ENCODE measurements around the gene TELO2.

The TELO2 gene

DNA sequence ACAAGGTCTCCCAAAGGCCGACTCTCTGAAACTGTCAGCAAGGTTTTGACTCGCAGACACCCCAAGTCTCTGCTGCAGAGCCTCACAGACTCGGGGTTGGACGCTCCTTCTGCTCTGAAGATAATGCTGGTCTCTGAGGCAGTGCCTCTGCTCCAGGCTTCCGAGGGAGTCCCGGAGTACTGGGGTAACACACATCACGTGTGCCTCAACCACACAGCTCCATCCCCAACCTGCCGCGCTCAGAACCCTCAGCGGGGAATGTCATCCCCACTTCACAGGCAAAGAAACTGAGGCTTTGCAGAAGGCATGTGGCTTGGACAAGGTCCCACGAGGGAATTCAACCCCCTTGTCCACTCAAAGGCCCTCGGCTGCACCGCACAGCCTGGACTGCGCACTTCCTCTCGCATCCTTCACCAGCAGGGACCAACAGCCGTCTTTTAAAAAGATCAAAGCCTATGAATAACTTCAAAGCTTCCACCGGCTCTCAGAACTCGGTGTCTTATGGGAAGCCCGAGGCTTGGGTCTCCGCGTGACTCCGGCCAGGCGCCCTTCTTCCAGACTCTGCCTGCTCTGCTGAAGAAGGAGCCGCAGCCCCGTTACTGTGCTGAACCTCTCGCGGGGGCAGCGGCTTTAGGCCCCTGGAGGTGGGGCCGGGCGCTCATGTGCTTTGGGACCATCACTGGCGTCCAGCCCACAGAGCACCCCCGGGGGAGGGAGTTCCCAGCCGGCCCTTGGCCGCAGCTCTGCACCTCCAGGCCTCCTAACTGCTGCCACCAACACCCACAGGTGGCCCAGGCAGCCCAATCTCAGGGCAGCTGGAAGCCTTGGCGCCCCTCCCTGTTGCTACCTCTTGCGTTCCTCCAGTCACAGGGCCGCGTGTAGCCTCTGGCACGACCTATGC lies 42.5 kb downstream of the TELO2 start:
- DNase-seq (ENCODE audit: low read depth in 2 of 2): no peak

- no peak for DNase-seq (ENCODE audit: low read depth in 2 of 2)
Measured at GRCh38 chr16:1536601-1537000, 43.4 kb downstream of the TELO2 start.

GRCh38 chr16:1537138-1537577 lies 44.0 kb downstream of the TELO2 start:
- no peak for DNase-seq (ENCODE audit: low read depth in 2 of 2)

- DNase-seq (ENCODE audit: low read depth in 2 of 2): no peak
Measured at GRCh38 chr16:1537763-1538289, 44.7 kb downstream of the TELO2 start.

- DNase-seq (ENCODE audit: low read depth in 2 of 2): no peak
Measured at GRCh38 chr16:1538804-1539520, 45.8 kb downstream of the TELO2 start.

DNA sequence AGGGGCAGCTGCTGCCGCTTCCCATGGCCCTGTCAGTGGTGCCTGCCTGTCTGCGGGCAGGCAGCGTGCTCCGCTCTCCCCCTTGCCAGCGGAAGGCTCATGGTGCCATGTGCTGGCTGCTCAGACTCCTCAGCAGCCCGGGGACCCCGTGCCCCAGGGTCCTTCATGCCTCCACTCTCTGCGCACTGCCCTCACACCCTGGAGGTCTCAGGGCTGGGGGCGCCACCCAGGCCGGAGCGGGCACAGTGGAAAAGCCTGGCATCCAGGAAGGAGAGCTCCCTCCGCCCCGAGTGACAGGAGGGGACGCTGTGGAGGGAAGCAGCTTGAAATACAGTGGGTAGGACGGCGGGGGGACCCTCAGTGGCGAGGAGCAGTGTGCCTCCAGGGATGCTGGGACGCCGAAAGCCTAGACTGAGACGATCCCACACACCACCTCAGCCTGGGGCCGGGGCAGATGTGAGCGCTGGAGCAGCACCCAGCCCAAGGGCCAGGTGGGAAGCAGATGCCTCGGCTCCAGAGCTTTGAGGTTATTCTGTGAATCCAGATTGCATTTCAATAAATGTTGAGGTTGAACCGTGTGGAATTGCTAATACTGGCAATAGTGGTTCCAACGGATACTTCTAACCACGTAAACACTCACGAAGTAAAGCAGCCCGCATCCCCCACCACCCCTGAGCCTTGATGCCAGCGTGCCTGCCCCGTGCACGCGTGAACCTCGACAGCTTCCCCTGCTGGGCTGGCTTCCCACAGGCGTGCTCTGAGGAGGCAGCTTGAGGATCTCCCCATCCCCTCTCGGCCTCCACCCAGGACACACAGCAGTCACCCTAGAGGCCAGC lies 46.8 kb downstream of the TELO2 start:
- DNase-seq (ENCODE audit: low read depth in 2 of 2): no peak

- DNase-seq (ENCODE audit: low read depth in 2 of 2): no peak
Measured at GRCh38 chr16:1540556-1540855, 47.3 kb downstream of the TELO2 start.

- DNase-seq (ENCODE audit: low read depth in 2 of 2): no peak
Measured at GRCh38 chr16:1541293-1542165, 48.4 kb downstream of the TELO2 start.

- no peak for DNase-seq (ENCODE audit: low read depth in 2 of 2)
Measured at GRCh38 chr16:1542166-1542500, 49.0 kb downstream of the TELO2 start.

DNA sequence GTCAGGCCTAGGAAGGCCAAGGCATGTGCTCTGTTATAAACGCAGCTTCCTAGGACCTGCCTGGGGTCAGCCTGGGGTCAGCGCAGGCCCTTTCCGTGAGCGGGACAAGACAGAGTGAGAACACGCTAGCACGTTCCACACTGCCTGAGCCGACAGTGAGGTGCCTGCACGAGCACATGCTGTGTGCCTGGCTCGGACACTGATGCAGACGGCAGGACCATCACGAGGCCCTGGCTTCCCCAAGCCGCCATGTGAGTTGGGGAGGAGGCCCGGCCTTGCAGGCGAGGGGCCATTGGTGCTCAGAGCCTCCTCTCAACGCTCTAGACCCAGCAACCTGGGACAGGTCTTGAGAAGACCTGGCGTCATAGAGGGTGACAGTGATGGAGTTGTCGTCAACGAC lies 49.4 kb downstream of the TELO2 start:
- DNase-seq (ENCODE audit: low read depth in 2 of 2): no peak

DNA sequence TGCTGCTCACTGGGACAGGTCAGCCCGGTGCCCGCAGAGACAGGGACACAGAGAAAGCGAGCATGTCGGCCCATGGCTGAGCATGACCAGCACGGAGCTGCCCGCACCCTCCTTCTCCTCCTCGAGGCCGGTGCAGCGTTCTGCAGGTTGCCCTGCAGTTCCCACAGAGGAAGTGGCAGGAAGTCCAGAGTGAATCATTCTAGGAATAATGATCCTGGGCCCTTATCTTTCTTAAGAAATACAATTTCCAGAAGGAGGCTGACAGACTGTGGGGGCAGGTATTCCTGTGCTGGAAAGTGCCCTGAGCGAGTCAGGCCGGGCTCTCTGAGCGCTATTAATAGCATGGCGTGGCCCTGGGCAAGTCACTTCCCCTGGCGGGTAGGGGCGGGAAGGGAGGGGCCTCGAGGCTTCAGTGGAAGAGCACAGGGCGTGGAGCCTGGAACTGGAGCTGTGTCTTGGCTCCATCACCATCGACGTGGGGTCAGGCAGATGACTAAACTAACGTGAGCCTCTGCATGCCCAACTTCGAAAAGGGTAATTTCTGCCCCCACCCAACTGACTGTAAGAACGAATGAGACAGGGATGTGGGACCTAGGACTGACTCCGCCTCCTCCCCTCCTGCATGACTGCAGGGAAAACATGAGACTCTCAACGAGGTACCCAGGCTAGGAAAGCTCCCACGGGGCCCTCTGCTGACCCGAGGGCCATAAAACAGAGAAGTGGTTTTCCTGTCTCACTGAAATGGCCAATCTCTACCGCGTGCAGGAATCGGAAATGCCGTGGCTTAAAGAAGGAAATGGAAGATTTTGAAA lies 50.1 kb downstream of the TELO2 start:
- DNase-seq (ENCODE audit: low read depth in 2 of 2): peak in 1 of 2 donors; percentile 40

DNA sequence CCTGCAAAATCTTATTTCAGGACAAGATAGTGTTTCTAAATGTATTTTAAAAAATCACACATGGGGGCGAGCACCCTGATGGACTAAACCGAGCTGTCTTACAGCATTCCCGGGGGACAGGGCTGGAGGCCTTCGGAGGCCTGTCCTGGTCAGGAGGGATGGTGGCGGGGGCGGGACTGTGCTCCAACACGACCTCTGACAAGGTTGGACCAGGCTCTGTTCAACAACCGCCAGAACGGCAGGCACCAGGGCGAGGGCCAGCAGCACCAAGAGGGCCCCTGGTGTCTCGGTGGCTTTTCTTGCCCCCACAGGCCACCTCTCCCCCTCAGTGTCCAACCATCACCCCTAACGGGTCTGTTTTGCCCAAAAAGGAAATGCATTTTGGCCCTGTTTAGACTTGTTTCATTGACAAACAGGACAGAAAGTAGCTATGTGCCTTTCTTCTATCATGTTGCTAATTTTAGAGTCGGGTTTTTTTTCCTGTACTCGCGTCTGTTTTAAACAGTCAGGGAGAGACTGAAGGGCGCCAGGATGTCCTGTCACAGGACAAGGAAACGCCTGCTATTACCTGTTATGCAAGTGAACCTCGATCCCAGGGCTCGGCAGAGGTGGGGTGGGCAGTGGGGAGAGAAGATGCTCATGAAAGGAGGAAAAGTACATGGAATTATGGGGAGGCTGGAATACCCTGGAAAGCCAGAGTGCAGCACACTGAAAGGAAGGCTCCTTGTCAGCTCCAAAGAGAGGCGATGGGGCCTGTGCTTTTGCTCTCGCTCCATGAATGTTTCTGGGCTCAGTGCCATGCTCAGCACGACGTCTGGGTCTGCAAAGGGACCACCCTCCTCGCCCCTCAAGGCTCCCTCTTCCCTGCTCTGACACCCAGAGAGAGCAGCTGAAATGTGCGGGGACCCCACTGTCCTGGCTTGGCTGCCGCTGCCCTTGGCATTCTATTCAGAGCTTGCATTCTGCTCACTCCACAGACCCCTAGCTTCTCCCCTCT lies 52.2 kb downstream of the TELO2 start:
- DNase-seq (ENCODE audit: low read depth in 2 of 2): no peak

DNA sequence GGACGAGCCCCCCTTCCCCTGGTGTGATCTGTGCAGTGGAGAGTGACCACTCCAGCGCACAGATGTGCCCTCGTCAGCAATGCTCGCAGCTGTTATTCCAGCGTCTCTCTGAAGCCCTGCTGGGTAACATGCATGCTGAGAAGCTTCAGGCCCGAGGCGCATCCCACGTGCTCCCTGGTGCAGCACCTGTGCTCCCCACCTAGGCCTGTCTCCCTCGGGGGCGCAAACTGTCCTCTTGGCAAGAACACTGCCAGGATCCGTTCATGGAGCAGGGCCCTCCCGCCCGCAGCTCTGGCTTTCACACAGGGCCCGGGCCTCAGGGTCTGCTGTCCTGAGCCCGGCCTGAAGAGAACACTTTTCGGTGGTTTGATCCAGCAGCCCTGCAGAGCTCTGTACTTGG lies 53.3 kb downstream of the TELO2 start:
- no peak for DNase-seq (ENCODE audit: low read depth in 2 of 2)

- DNase-seq (ENCODE audit: low read depth in 2 of 2): no peak
Measured at GRCh38 chr16:1548233-1548632, 55.1 kb downstream of the TELO2 start.

- no peak for DNase-seq (ENCODE audit: low read depth in 2 of 2)
Measured at GRCh38 chr16:1548727-1549126, 55.6 kb downstream of the TELO2 start.

- DNase-seq (ENCODE audit: low read depth in 2 of 2): no peak
Measured at GRCh38 chr16:1550069-1550468, 56.9 kb downstream of the TELO2 start.

DNA sequence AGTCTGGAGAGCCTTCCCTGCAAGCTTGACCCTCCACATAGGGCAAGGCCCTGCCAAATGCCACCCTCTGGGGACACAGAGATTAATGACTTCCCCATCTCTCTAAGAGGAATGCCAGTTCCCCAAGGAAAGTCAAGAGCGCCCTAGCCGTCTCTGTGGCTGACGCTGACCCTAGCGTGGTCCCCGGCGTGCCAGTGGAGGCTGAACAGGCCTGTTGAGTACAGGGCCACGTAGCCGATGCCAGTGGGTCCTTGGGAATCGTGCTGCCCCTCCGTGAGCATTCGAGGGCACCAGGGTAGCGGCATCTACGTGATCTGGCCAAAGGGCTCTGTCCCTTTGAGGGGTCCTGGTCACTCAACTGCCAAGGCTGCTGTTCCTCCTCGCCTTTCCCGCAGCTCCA lies 57.5 kb downstream of the TELO2 start:
- DNase-seq (ENCODE audit: low read depth in 2 of 2): no peak

DNA sequence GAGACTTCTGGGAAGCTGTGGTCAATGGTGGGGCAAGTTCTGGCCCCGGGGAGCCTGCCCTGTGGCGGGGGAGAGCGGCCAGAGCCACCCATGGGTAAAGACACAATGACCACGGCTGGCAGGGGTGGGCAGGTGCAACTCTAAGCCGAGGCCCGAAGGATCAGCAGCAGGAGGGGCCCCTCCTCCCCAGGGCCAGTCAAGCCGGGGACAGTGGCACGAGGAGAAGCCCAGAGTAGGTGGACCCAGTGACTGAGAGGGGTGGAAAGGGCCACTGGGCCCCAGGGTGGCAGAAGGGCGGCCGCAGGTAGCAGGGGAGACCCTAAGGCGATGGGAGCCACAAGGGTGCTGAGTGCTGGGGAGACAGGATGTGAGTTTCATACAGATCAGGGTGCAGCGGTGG lies 58.0 kb downstream of the TELO2 start:
- no peak for DNase-seq (ENCODE audit: low read depth in 2 of 2)

- no peak for DNase-seq (ENCODE audit: low read depth in 2 of 2)
Measured at GRCh38 chr16:1552129-1552528, 59.0 kb downstream of the TELO2 start.
